PFSK-1 (cell line): ENCODE results near the gene ABHD11.

Source experiments
- POLR2AphosphoS5 ChIP-seq: IDR thresholded peaks from 2 replicates; pipeline ENCODE4 v1.6.1; 2012; ENCODE audit warnings: low read depth, mild to moderate bottlenecking, control low read depth, low read length, moderate library complexity
- SIN3A ChIP-seq: IDR thresholded peaks from 2 replicates; pipeline ENCODE4 v1.6.1; 2012; ENCODE audit warnings: mild to moderate bottlenecking, low read length, moderate library complexity, borderline replicate concordance; ENCODE audit not compliant: insufficient read depth
- TAF1 ChIP-seq: IDR thresholded peaks from 2 replicates; pipeline ENCODE4 v1.6.1; 2012; ENCODE audit warnings: low read length, control low read depth, borderline replicate concordance; ENCODE audit not compliant: insufficient read depth

- TF ChIP-seq POLR2AphosphoS5 (no peak), SIN3A (no peak), TAF1 (no peak)
These were observed 23.5 kb upstream of the ABHD11 start for GRCh38 chr7:73761854-73762658.
